Kidney (tissue), 14 donors: ENCODE measurements around the gene MYH14. TPM values are rescaled to one million over a fixed set of nuclear protein-coding genes. Genes with fewer than 3 reads are reported as not detected.
"Not testable (repeated sequence)": the region's sequence is repeated elsewhere in the genome, so short reads cannot be mapped to it uniquely, and the experiment has no call there.

Experiments used
- DNase-seq, 5 donors: peaks; one replicate each; pipeline ENCODE4 v3.0.0-alpha.2; 2013 to 2020
- FAIRE-seq: peaks from 2 replicates; lab custom pipeline; 2012; peaks lifted over from hg19 to GRCh38; lab: Jason Lieb, UNC
- H3K27ac ChIP-seq, 2 donors: one replicate each; pipeline ENCODE4 v1.7.0; 2013; ENCODE audit warnings: low read depth in 2 of 2, low read length in 2 of 2, inconsistent platforms in 1 of 2
- H3K27me3 ChIP-seq: one replicate; pipeline ENCODE4 v1.7.1; 2013; ENCODE audit warnings: low read length, inconsistent platforms; ENCODE audit not compliant: control insufficient read depth, insufficient read depth
- H3K36me3 ChIP-seq, 3 donors: one replicate each; pipeline versions ENCODE4 v1.7.0 to v1.7.1; 2013; ENCODE audit warnings: low read length in 3 of 3, control low read depth in 1 of 3, inconsistent platforms in 1 of 3; ENCODE audit not compliant: insufficient read depth in 3 of 3, control insufficient read depth in 2 of 3
- H3K4me1 ChIP-seq, 3 donors: one replicate each; pipeline versions ENCODE4 v1.7.0 to v1.7.1; 2013; ENCODE audit warnings: low read length in 3 of 3, inconsistent platforms in 1 of 3, low read depth in 1 of 3; ENCODE audit not compliant: control insufficient read depth in 2 of 3, insufficient read depth in 2 of 3
- H3K4me3 ChIP-seq, 3 donors: one replicate each; pipeline versions ENCODE4 v1.7.0 to v1.8.1; 2013; ENCODE audit warnings: low read length in 3 of 3, control low read depth in 1 of 3, inconsistent platforms in 1 of 3
- H3K9ac ChIP-seq, 3 donors: one replicate each; pipeline versions ENCODE4 v1.7.0 to v1.7.1; 2013; ENCODE audit warnings: low read length in 3 of 3, control low read depth in 1 of 3, inconsistent platforms in 1 of 3
- H3K9me3 ChIP-seq, 3 donors: one replicate each; pipeline versions ENCODE4 v1.7.0 to v1.7.1; 2013; ENCODE audit warnings: low read length in 3 of 3, control low read depth in 1 of 3, inconsistent platforms in 1 of 3; ENCODE audit not compliant: control insufficient read depth in 2 of 3, insufficient read depth in 1 of 3
- CTCF ChIP-seq: IDR thresholded peaks from 3 replicates; pipeline ENCODE4 v1.5.1; 2012; ENCODE audit warnings: mild to moderate bottlenecking, moderate library complexity, borderline replicate concordance; ENCODE audit not compliant: insufficient read depth; ENCODE audit errors: extremely low read depth
- intact Hi-C: fragments of 100-400 bp; cut with DNase I; formaldehyde crosslinking; loops from one replicate; pipeline ENCODE4 v1.11.1; 2022
- polyA plus RNA-seq: library from polyadenylated mRNA; stranded (reverse); fragments of 350-450 nt; fragmentation: Illumina TruSeq; extraction: RNeasy Lipid Tissue Mini Kit (QIAGEN cat#74804); gene quantifications from one replicate; pipeline ENCODE4 v1.2.3, GENCODE V29; 2014; ENCODE audit warnings: low read depth, low replicate concordance; ENCODE audit not compliant: insufficient read depth
- total RNA-seq: library from RNA; stranded (reverse); fragmentation: NEBNext Ultra II Directional; extraction: Animal tissue kit (Norgen Biotek cat#: 25700); gene quantifications from one replicate; pipeline ENCODE4 v1.2.1, GENCODE V29; 2021
- donor health status: control.
- donor health status: control.
- donor health status: control.
- donor health status: control.
- donor health status: control.
- donor health status: DM: yes; HTN: yes; CAD: no.
- donor health status: Normal renal cell carcinoma (clear cell type).

MYH14 gene
- total and polyA plus RNA-seq, 2 donors from 2014 or later, result 23.9 to 81.4 TPM

GRCh38 chr19:50349277-50350057, 146.0 kb downstream of the MYH14 start:
- intact Hi-C loops, result no loop called here
- Histone ChIP-seq H3K27me3 (no peaks in the 10 kb centered on the region), H3K27ac (peak overlapping the region; percentile 78 to 79), H3K4me1 (peaks cover 0 to 22% (median 4%) of the 10 kb centered on the region in 3 donors), H3K36me3 (peaks cover 0 to 2% (median 0%) of the 10 kb centered on the region in 3 donors), H3K9me3 (peaks cover 0 to 6% (median 0%) of the 10 kb centered on the region in 3 donors), H3K9ac (no peak overlapping the region), H3K4me3 (no peak overlapping the region)
- DNase-seq, result peak in 1 of 5 donors; percentile 15
- TF ChIP-seq CTCF, result no peak
- no peak for FAIRE-seq

- TF ChIP-seq CTCF, result no peak
- DNase-seq (no peak), FAIRE-seq (no peak)
- no peak overlapping the region for H3K9ac ChIP-seq
- no peaks in the 10 kb centered on the region for H3K27me3 ChIP-seq
- no peak overlapping the region for H3K4me3 ChIP-seq
- H3K27ac ChIP-seq, result peak overlapping the region in 1 of 2 donors; percentile 9
- peaks cover 0 to 22% (median 4%) of the 10 kb centered on the region in 3 donors for H3K4me1 ChIP-seq
- H3K36me3 ChIP-seq, result no peaks in the 10 kb centered on the region
- intact Hi-C loops, result no loop called here
- no peaks in the 10 kb centered on the region for H3K9me3 ChIP-seq
Observed at GRCh38 chr19:50352242-50352641, 148.8 kb downstream of the MYH14 start.

- DNase-seq, H3K27ac ChIP-seq, H3K9me3 ChIP-seq, H3K9ac ChIP-seq, H3K4me3 ChIP-seq, FAIRE-seq, H3K36me3 ChIP-seq, H3K27me3 ChIP-seq, intact Hi-C loops: not testable (repeated sequence)
- H3K4me1 ChIP-seq, result peaks cover 0 to 22% (median 6%) of the 10 kb centered on the region in 3 donors
Observed at GRCh38 chr19:50353487-50353880, 150.1 kb downstream of the MYH14 start.

GRCh38 chr19:50356691-50357177, 153.3 kb downstream of the MYH14 start:
- no peak for FAIRE-seq
- H3K4me3 ChIP-seq, result no peak overlapping the region

More at GRCh38 chr19:50356691-50357177, 153.3 kb downstream of the MYH14 start:
- H3K9ac ChIP-seq, result no peak overlapping the region
- no peak overlapping the region for H3K27ac ChIP-seq
- H3K27me3 ChIP-seq, result no peaks in the 10 kb centered on the region
- no peaks in the 10 kb centered on the region for H3K36me3 ChIP-seq
- intact Hi-C loops, result no loop called here
- peaks cover 0 to 6% (median 2%) of the 10 kb centered on the region in 3 donors for H3K4me1 ChIP-seq
- no peaks in the 10 kb centered on the region for H3K9me3 ChIP-seq
- DNase-seq, result no peak
- no peak for TF ChIP-seq CTCF
